H1 (cell line): ENCODE results near the gene OR52K1.

Source experiments
- MAFK ChIP-seq: IDR thresholded peaks from 2 replicates; pipeline ENCODE4 v1.6.1; 2012; ENCODE audit warnings: low read depth, mild to moderate bottlenecking, improper control_type of control experiment, low read length
- POLR2AphosphoS5 ChIP-seq: IDR thresholded peaks from 2 replicates; pipeline ENCODE4 v1.6.1; 2011; ENCODE audit warnings: low read depth, low read length

DNA sequence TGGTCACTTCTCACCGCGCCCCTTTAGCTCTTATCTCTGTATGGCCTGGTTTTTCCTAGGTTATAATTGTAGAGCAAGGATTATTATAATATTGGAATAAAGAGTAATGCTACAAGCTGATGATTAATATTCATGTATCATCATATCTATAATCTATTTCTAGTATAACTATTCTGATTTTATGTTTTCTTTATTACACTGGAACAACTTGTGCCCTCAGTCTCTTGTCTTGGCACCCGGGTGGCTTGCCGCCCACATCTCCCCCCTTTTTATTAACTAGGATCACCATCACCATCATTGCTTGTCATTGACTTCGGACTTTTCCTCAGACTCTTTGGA is 11.0 kb downstream of the OR52K1 start:
- TF ChIP-seq POLR2AphosphoS5 (no peak), MAFK (no peak)
